GM19324 (cell line): ENCODE results near the gene NEURL1.
"Not testable (repeated sequence)": the region's sequence is repeated elsewhere in the genome, so short reads cannot be mapped to it uniquely, and the experiment has no call there.

Experiments
- ATAC-seq: cut with Tn5 transposase; IDR thresholded peaks from one replicate; pipeline ENCODE4 v1.9.1; 2021; ENCODE audit warnings: mild to moderate bottlenecking, moderate library complexity; ENCODE audit not compliant: unreplicated experiment, low FRiP score

Gene NEURL1

GRCh38 chr10:103492655-103493261, 747 bp upstream of the NEURL1 start:
- ATAC-seq, result no peak

- ATAC-seq, result no peak
Measured at GRCh38 chr10:103493916-103494877, 692 bp downstream of the NEURL1 start.

GRCh38 chr10:103495321-103495720, 1.8 kb downstream of the NEURL1 start:
- no peak for ATAC-seq

- no peak for ATAC-seq
Measured at GRCh38 chr10:103497161-103497915, 3.8 kb downstream of the NEURL1 start.

- no peak for ATAC-seq
Measured at GRCh38 chr10:103498936-103499638, 5.6 kb downstream of the NEURL1 start.

GRCh38 chr10:103499881-103500280, 6.4 kb downstream of the NEURL1 start:
- no peak for ATAC-seq

GRCh38 chr10:103500481-103500880, 7.0 kb downstream of the NEURL1 start:
- no peak for ATAC-seq

GRCh38 chr10:103501186-103501585, 7.7 kb downstream of the NEURL1 start:
- no peak for ATAC-seq

- ATAC-seq, result no peak
Measured at GRCh38 chr10:103502849-103503660, 9.6 kb downstream of the NEURL1 start.

GRCh38 chr10:103503777-103504176, 10.3 kb downstream of the NEURL1 start:
- ATAC-seq, result not testable (repeated sequence)

- ATAC-seq, result no peak
Measured at GRCh38 chr10:103504181-103504783, 10.8 kb downstream of the NEURL1 start.

GRCh38 chr10:103506061-103506460, 12.6 kb downstream of the NEURL1 start:
- no peak for ATAC-seq

- ATAC-seq, result no peak
Measured at GRCh38 chr10:103507235-103508191, 14.0 kb downstream of the NEURL1 start.

GRCh38 chr10:103510046-103510685, 16.7 kb downstream of the NEURL1 start:
- no peak for ATAC-seq

GRCh38 chr10:103510791-103511752, 17.6 kb downstream of the NEURL1 start:
- ATAC-seq, result no peak

- no peak for ATAC-seq
Measured at GRCh38 chr10:103512166-103512565, 18.7 kb downstream of the NEURL1 start.
